ENCODE results near the gene PPFIA2.

DNA sequence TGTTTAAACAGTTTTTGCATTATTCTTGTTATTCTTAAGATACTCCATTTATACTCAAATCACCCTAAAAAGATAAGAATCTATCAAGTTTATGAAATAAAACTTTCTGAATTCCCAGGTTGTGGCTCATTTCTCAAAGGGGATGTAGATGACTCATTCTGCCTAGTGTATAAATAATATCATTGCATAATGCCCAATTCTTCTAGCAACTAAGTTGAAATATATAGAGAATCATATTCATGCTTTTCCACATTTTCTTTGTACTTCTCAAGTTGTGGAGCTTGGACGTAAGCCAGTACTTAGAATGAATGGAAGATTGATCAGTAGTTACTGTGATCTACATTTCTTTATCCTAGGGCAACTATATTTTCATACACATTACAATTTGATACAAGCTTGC lies 201.1 kb downstream of the PPFIA2 start:
- TF ChIP-seq, protein P1, sequence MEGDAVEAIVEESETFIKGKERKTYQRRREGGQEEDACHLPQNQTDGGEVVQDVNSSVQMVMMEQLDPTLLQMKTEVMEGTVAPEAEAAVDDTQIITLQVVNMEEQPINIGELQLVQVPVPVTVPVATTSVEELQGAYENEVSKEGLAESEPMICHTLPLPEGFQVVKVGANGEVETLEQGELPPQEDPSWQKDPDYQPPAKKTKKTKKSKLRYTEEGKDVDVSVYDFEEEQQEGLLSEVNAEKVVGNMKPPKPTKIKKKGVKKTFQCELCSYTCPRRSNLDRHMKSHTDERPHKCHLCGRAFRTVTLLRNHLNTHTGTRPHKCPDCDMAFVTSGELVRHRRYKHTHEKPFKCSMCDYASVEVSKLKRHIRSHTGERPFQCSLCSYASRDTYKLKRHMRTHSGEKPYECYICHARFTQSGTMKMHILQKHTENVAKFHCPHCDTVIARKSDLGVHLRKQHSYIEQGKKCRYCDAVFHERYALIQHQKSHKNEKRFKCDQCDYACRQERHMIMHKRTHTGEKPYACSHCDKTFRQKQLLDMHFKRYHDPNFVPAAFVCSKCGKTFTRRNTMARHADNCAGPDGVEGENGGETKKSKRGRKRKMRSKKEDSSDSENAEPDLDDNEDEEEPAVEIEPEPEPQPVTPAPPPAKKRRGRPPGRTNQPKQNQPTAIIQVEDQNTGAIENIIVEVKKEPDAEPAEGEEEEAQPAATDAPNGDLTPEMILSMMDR (IDR thresholded peaks at IDR 0.05): no peak
- TF ChIP-seq POLR2A (IDR thresholded peaks at IDR 0.05): no peak

Data from lower leg skin (tissue), 3 donors.